T-cell (primary cell): ENCODE measurements around the gene TBC1D10A. TPM values are rescaled to one million over a fixed set of nuclear protein-coding genes. Genes with fewer than 3 reads are reported as not detected.
A peak's percentile ranks its signal among the peaks of the same experiment; 100 is the strongest.

Source experiments
- ATAC-seq, 4 experiments: fragments of 200-7000 bp in 3 of 4; fragments of 150-1000 bp in 1 of 4; cut with Tn5 transposase; replicated peaks in 1 of 4; 1 replicate in 3 of 4; 2 replicates in 1 of 4; pipeline ENCODE4 v1.10.0; 2021; ENCODE audit warnings: moderate library complexity in 3 of 4, mild to moderate bottlenecking in 2 of 4, moderate number of reproducible peaks in 1 of 4
- CTCF ChIA-PET, 2 donors: fragments of 300-600 bp; sonication (Branson Sonifier 250); formaldehyde crosslinking; loops; one replicate each; lab custom pipeline; 2022; ENCODE audit warnings: antibody characterized with exemption in 2 of 2; lab: Charles Lee
- POLR2A ChIA-PET, 2 donors: fragments of 300-600 bp; sonication (Branson Sonifier 250); formaldehyde crosslinking; loops; one replicate each; lab custom pipeline; 2022; ENCODE audit warnings: antibody characterized with exemption in 2 of 2; lab: Charles Lee
- DNase-seq, 35 experiments: peaks; one replicate each; pipeline versions ENCODE4 v3.0.0 to v3.0.0-alpha.2; 2013 to 2023
- H3K27ac ChIP-seq: one replicate; pipeline ENCODE4 v1.5.1; 2013; ENCODE audit warnings: low read length
- H3K27me3 ChIP-seq, 2 experiments: replicated peaks in 1 of 2; 1 replicate in 1 of 2; 2 replicates in 1 of 2; pipeline versions ENCODE4 v1.6.1 to v1.7.0; 2013; ENCODE audit warnings: low read length in 1 of 2, mixed read lengths in 1 of 2; ENCODE audit not compliant: control insufficient read depth in 2 of 2, insufficient read depth in 2 of 2; ENCODE audit errors: extremely low read depth in 1 of 2
- H3K36me3 ChIP-seq, 2 donors: 1 replicate in 1 of 2; 2 replicates in 1 of 2; pipeline versions ENCODE4 v1.6.1 to v1.7.0; 2013; ENCODE audit warnings: low read length in 1 of 2; ENCODE audit not compliant: control insufficient read depth in 2 of 2, insufficient read depth in 1 of 2; ENCODE audit errors: extremely low read depth in 1 of 2
- H3K4me1 ChIP-seq, 2 experiments: 1 replicate in 1 of 2; 2 replicates in 1 of 2; pipeline versions ENCODE4 v1.6.1 to v1.7.0; 2013; ENCODE audit warnings: low read length in 2 of 2, mixed read lengths in 1 of 2; ENCODE audit not compliant: insufficient read depth in 2 of 2, control insufficient read depth in 1 of 2; ENCODE audit errors: extremely low read depth in 1 of 2
- H3K4me3 ChIP-seq, 2 donors: 1 replicate in 1 of 2; 2 replicates in 1 of 2; pipeline versions ENCODE4 v1.5.1 to v1.7.0; 2013; ENCODE audit warnings: mild to moderate bottlenecking in 2 of 2, low read length in 1 of 2, moderate library complexity in 1 of 2; ENCODE audit not compliant: control insufficient read depth in 1 of 2; ENCODE audit errors: extremely low read depth in 1 of 2
- H3K9me3 ChIP-seq: 2 replicates; pipeline ENCODE4 v1.7.0; 2013
- H3K27ac Mint-ChIP-seq, 2 donors: one replicate each; pipeline ENCODE4 v1.8.0; 2020 to 2021; ENCODE audit warnings: mild to moderate bottlenecking in 2 of 2, mixed read lengths in 2 of 2
- H3K27me3 Mint-ChIP-seq, 2 donors: one replicate each; pipeline ENCODE4 v1.8.0; 2021 to 2022; ENCODE audit warnings: mixed read lengths in 2 of 2
- H3K36me3 Mint-ChIP-seq: one replicate; pipeline ENCODE4 v1.8.0; 2021; ENCODE audit warnings: mixed read lengths
- H3K4me1 Mint-ChIP-seq, 3 donors: one replicate each; pipeline ENCODE4 v1.8.0; 2020 to 2022; ENCODE audit warnings: mixed read lengths in 3 of 3, mild to moderate bottlenecking in 1 of 3
- H3K4me3 Mint-ChIP-seq, 3 donors: one replicate each; pipeline ENCODE4 v1.8.0; 2020 to 2022; ENCODE audit warnings: mild to moderate bottlenecking in 3 of 3, mixed read lengths in 3 of 3, moderate library complexity in 3 of 3
- H3K9me3 Mint-ChIP-seq, 3 donors: one replicate each; pipeline ENCODE4 v1.8.0; 2020 to 2022; ENCODE audit warnings: mixed read lengths in 3 of 3
- WGBS: methylation state at CpG from one replicate; pipeline ENCODE4 v1.1.5; 2013; ENCODE audit warnings: missing lambda C conversion rate; ENCODE audit not compliant: insufficient coverage; 5-methylcytosine and 5-hydroxymethylcytosine counted together
- total RNA-seq, 35 experiments: library from RNA in 6 of 35; stranded (reverse) in 6 of 35; fragments of 120-200 nt in 1 of 35; gene quantifications; one replicate each; pipeline versions ENCODE4 v1.2.1 to v1.2.4 and lab custom pipeline; 2013 to 2026

Gene TBC1D10A
- total RNA-seq, 5 donors from 2014 or later (not counting 1 experiment from before 2014, with no cell fraction given): 56.2 to 84.3 (median 82.3) TPM

DNA sequence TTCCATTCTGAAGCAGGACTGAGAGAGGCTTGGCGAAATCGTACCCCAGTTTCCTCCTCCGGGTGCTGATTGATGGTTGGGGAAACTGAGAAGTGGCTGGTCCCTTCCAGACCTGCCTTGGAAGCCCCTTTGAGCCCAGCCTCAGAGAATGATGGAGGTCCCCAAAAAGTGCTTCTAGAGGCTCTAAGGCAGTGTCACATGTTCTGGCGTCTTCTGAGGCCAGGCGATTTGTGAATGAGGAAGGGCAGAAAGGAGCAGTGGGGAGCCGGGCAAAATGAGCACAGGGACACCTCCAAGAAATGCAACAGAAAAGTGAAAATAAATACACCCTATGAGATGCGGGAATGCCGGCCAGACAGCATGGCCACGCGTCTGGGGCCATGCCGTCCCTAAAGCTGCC is 79.2 kb downstream of the TBC1D10A start:
- Mint-ChIP-seq H3K4me3 (peak overlapping the region in 2 of 3 donors; percentile 37 to 87), H3K9me3 (no peaks in the 10 kb centered on the region), H3K27me3 (peaks cover 3 to 12% of the 10 kb centered on the region in 2 donors), H3K27ac (no peak overlapping the region), H3K36me3 (no peaks in the 10 kb centered on the region), H3K4me1 (peaks cover 26 to 49% (median 37%) of the 10 kb centered on the region in 3 donors)
- CTCF ChIA-PET: no interaction called here
- ATAC-seq (no peak), DNase-seq (no peak)
- H3K36me3 ChIP-seq: no peaks in the 10 kb centered on the region
- no peaks in the 10 kb centered on the region for H3K9me3 ChIP-seq
- H3K4me1 ChIP-seq: peaks cover 0 to 41% of the 10 kb centered on the region in 2 experiments
- 79% methylated on average over 3 of the region's 11 CpGs for WGBS
- peaks cover 0 to 47% of the 10 kb centered on the region in 2 experiments for H3K27me3 ChIP-seq
- H3K27ac ChIP-seq: no peak overlapping the region
- no peak overlapping the region for H3K4me3 ChIP-seq
- POLR2A ChIA-PET: no interaction called here

- Mint-ChIP-seq H3K36me3 (no peaks in the 10 kb centered on the region), H3K4me3 (peak overlapping the region; percentile 68 to 87 (median 81)), H3K27ac (no peak overlapping the region), H3K27me3 (peaks cover 3 to 12% of the 10 kb centered on the region in 2 donors), H3K4me1 (peaks cover 26 to 48% (median 35%) of the 10 kb centered on the region in 3 donors), H3K9me3 (no peaks in the 10 kb centered on the region)
- 26% methylated on average over 9 of the region's 15 CpGs for WGBS
- Histone ChIP-seq H3K27me3 (peaks cover 0 to 48% of the 10 kb centered on the region in 2 experiments), H3K4me3 (peak overlapping the region; percentile 32 to 72), H3K36me3 (no peaks in the 10 kb centered on the region), H3K9me3 (no peaks in the 10 kb centered on the region), H3K27ac (no peak overlapping the region), H3K4me1 (peaks cover 0 to 39% of the 10 kb centered on the region in 2 experiments)
- DNase-seq: no peak
- ChIA-PET POLR2A (no interaction called here), CTCF (interaction anchor here in 1 of 2 donors (0.6 kb wide), 1 partner anchor 199 kb away, joined by 5 read pairs; no protein-coding TSS in a partner anchor)
- ATAC-seq: no peak
Measured at GRCh38 chr22:30246814-30247376, 79.8 kb downstream of the TBC1D10A start.

- H3K27me3 ChIP-seq: peaks cover 0 to 51% of the 10 kb centered on the region in 2 experiments
- H3K27ac ChIP-seq: no peak within 1 kb of the TSS
- peak within 1 kb of the TSS; percentile 64 to 72 for H3K4me3 ChIP-seq
- Mint-ChIP-seq H3K9me3 (no peaks in the 10 kb centered on the region), H3K36me3 (no peaks in the 10 kb centered on the region), H3K27ac (peak within 1 kb of the TSS in 1 of 2 donors; percentile 43), H3K27me3 (peaks cover 3 to 12% of the 10 kb centered on the region in 2 donors), H3K4me3 (peak within 1 kb of the TSS; percentile 81 to 87 (median 87)), H3K4me1 (peaks cover 26 to 48% (median 35%) of the 10 kb centered on the region in 3 donors)
- CTCF ChIA-PET: interaction anchor here in 1 of 2 donors (0.6 to 0.7 kb wide), 2 partner anchors 178 to 199 kb away, joined by 4 to 5 read pairs; no protein-coding TSS in a partner anchor
- H3K9me3 ChIP-seq: no peaks in the 10 kb centered on the region
- POLR2A ChIA-PET: no interaction called here
- peaks cover 0 to 39% of the 10 kb centered on the region in 2 experiments for H3K4me1 ChIP-seq
- DNase-seq (peak in 31 of 35 experiments; percentile 27 to 70 (median 44)), ATAC-seq (peak; percentile 87 to 95 (median 88))
- 2% methylated on average over 57 of the region's 64 CpGs for WGBS
- no peaks in the 10 kb centered on the region for H3K36me3 ChIP-seq
Measured at GRCh38 chr22:30245985-30246813, 80.5 kb downstream of the TBC1D10A start, which contains the start of gene LIF. Gene LIF, minus strand, starts transcription at chr22:30246759. Its CDS starts 64 bp downstream, at chr22:30246695.

DNA sequence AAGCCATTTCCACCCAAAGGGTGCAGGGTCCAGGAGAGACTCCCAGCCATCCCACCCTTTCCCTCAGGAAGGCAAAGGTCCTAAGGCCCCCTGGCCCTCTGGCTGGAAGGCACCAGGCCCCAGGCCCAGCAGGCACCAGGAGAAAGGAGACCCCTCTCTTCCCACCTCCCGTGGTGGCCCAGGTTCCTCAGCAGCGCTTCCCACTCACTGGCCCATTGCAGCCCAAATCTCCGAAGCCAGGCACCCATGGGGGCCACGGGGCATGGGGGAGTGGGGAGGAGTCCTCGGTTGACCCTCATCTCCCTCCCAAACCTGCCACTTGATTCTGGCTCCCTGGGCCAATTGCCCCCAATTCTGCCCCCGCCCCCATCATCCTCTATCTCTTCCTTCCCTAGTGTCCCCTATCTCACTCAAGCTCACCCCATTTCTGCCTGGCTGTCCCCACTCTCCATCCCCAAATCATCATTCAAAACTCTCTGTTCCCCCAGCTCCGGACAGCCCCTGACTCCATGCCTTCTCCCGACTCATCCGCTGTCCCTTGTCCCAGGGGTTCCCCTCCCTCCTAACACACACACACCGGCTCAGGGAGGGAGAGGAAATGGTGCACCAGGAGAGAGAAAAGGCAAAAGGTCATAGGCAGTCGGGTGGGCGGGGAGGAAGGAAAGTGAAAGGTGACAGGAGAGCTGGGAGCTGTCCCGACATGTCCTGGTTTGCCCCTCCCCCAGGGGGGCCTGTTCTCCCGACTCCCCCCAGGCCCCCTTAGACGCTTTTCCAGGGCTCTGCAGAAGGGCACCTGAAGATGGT is 81.4 kb downstream of the TBC1D10A start:
- peak overlapping the region; percentile 81 to 87 (median 87) for H3K4me3 Mint-ChIP-seq
- H3K9me3 ChIP-seq: no peaks in the 10 kb centered on the region
- ATAC-seq (no peak), DNase-seq (no peak)
- peaks cover 26 to 50% (median 35%) of the 10 kb centered on the region in 3 donors for H3K4me1 Mint-ChIP-seq
- peaks cover 0 to 39% of the 10 kb centered on the region in 2 experiments for H3K4me1 ChIP-seq
- H3K27ac ChIP-seq: no peak overlapping the region
- H3K9me3 Mint-ChIP-seq: no peaks in the 10 kb centered on the region
- peak overlapping the region in 1 of 2 donors; percentile 9 for H3K27ac Mint-ChIP-seq
- WGBS: 42% methylated on average over 1 of the region's 15 CpGs
- ChIA-PET CTCF (interaction anchor here in 1 of 2 donors (0.7 kb wide), 1 partner anchor 179 kb away, joined by 4 read pairs; no protein-coding TSS in a partner anchor), POLR2A (no interaction called here)
- peaks cover 0 to 51% of the 10 kb centered on the region in 2 experiments for H3K27me3 ChIP-seq
- peak overlapping the region; percentile 64 to 72 for H3K4me3 ChIP-seq
- H3K36me3 Mint-ChIP-seq: no peaks in the 10 kb centered on the region
- H3K36me3 ChIP-seq: no peaks in the 10 kb centered on the region
- peaks cover 3 to 12% of the 10 kb centered on the region in 2 donors for H3K27me3 Mint-ChIP-seq

DNA sequence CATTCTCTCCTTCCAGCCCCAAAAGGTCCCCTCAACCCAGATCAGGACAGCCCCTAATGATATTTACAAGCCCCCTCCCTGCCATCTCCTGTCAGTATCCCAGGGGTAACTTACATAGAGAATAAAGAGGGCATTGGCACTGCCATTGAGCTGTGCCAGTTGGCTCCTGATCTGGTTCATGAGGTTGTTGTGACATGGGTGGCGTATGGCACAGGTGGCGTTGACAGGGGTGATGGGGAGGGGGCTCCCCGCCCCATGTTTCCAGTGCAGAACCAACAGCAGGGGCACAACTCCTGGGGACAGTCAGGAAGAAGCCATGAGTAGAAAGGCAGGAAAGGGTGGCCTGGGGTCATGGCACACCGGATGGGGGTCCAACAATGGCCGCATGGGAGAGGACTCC is 82.1 kb downstream of the TBC1D10A start:
- Mint-ChIP-seq H3K36me3 (no peaks in the 10 kb centered on the region), H3K9me3 (no peaks in the 10 kb centered on the region), H3K27me3 (peaks cover 3 to 12% of the 10 kb centered on the region in 2 donors), H3K27ac (no peak overlapping the region), H3K4me1 (peaks cover 26 to 50% (median 35%) of the 10 kb centered on the region in 3 donors), H3K4me3 (peak overlapping the region in 2 of 3 donors; percentile 58 to 87)
- Histone ChIP-seq H3K4me1 (peaks cover 0 to 39% of the 10 kb centered on the region in 2 experiments), H3K4me3 (no peak overlapping the region), H3K27ac (no peak overlapping the region), H3K36me3 (no peaks in the 10 kb centered on the region), H3K27me3 (peaks cover 0 to 51% of the 10 kb centered on the region in 2 experiments), H3K9me3 (no peaks in the 10 kb centered on the region)
- no peak for DNase-seq
- 76% methylated on average over 5 of the region's 5 CpGs for WGBS
- ChIA-PET POLR2A (no interaction called here), CTCF (no interaction called here)
- no peak for ATAC-seq
